GM23248 (cell line): ENCODE data around the gene ZYX. TPM values are rescaled to one million over a fixed set of nuclear protein-coding genes. Genes with fewer than 3 reads are reported as not detected.
"Not testable (repeated sequence)": the region's sequence is repeated elsewhere in the genome, so short reads cannot be mapped to it uniquely, and the experiment has no call there.

ENCODE experiments used
- DNase-seq: peaks from one replicate; pipeline ENCODE4 v3.0.0-alpha.2; 2015
- H2AFZ ChIP-seq: fragments of 200-600 bp; sonication (generic); 2 replicates; pipeline ENCODE4 v1.6.1; 2016; ENCODE audit warnings: antibody characterized with exemption
- H3F3A ChIP-seq: fragments of 200-600 bp; sonication (generic); 2 replicates; pipeline ENCODE4 v1.6.1; 2016; ENCODE audit warnings: mild to moderate bottlenecking, antibody characterized with exemption, mixed run types; ENCODE audit not compliant: insufficient read depth
- H3K27ac ChIP-seq: fragments of 200-600 bp; sonication (generic); 2 replicates; pipeline ENCODE4 v1.5.1; 2016; ENCODE audit warnings: mild to moderate bottlenecking
- H3K27me3 ChIP-seq: fragments of 200-600 bp; sonication (generic); replicated peaks from 2 replicates; pipeline ENCODE4 v1.6.1; 2016; ENCODE audit warnings: mild to moderate bottlenecking; ENCODE audit not compliant: insufficient read depth
- H3K36me3 ChIP-seq: fragments of 200-600 bp; sonication (generic); 2 replicates; pipeline ENCODE4 v1.6.1; 2016; ENCODE audit warnings: low read depth, mild to moderate bottlenecking
- H3K4me1 ChIP-seq: fragments of 200-600 bp; sonication (generic); 2 replicates; pipeline ENCODE4 v1.6.1; 2016; ENCODE audit warnings: mild to moderate bottlenecking; ENCODE audit not compliant: insufficient read depth
- H3K4me2 ChIP-seq: fragments of 200-600 bp; sonication (generic); one replicate; pipeline ENCODE4 v1.6.1; 2016; ENCODE audit warnings: mild to moderate bottlenecking; ENCODE audit not compliant: unreplicated experiment
- H3K4me3 ChIP-seq: fragments of 200-600 bp; sonication (generic); 2 replicates; pipeline ENCODE4 v1.5.1; 2016; ENCODE audit warnings: mild to moderate bottlenecking
- H3K79me2 ChIP-seq: fragments of 200-600 bp; sonication (generic); 2 replicates; pipeline ENCODE4 v1.6.1; 2016; ENCODE audit warnings: mild to moderate bottlenecking; ENCODE audit not compliant: insufficient read depth
- H3K9ac ChIP-seq: fragments of 200-600 bp; sonication (generic); 2 replicates; pipeline ENCODE4 v1.6.1; 2016; ENCODE audit warnings: mild to moderate bottlenecking
- H3K9me2 ChIP-seq: fragments of 200-600 bp; sonication (generic); 2 replicates; pipeline ENCODE4 v1.6.1; 2016; ENCODE audit warnings: mixed run types, mild to moderate bottlenecking, moderate library complexity; ENCODE audit not compliant: insufficient read depth
- H3K9me3 ChIP-seq: fragments of 200-600 bp; sonication (generic); one replicate; pipeline ENCODE4 v1.6.1; 2017; ENCODE audit warnings: low read depth
- H4K20me1 ChIP-seq: fragments of 200-600 bp; sonication (generic); 2 replicates; pipeline ENCODE4 v1.6.0; 2016; ENCODE audit not compliant: insufficient read depth
- EZH2 ChIP-seq: fragments of 200-600 bp; sonication (generic); IDR thresholded peaks from 2 replicates; pipeline ENCODE4 v1.6.1; 2018; ENCODE audit warnings: antibody characterized with exemption, mild to moderate bottlenecking; ENCODE audit not compliant: insufficient read depth, poor library complexity, severe bottlenecking
- EZH2phosphoT487 ChIP-seq: fragments of 200-600 bp; sonication (generic); IDR thresholded peaks from 2 replicates; pipeline ENCODE4 v1.6.1; 2018; ENCODE audit warnings: antibody characterized with exemption, moderate library complexity, mild to moderate bottlenecking, low read depth; ENCODE audit not compliant: insufficient read depth
- WGBS, 2 experiments: methylation state at CpG; one replicate each; pipeline ENCODE4 v1.1.6; 2015 to 2017; ENCODE audit warnings: low lambda C conversion rate in 2 of 2, low coverage in 1 of 2; ENCODE audit errors: missing lambda C conversion rate in 2 of 2; 5-methylcytosine and 5-hydroxymethylcytosine counted together
- in situ Hi-C: fragments of 300-500 bp; cut with MboI; formaldehyde crosslinking; loops from 2 replicates; pipeline ENCODE4 v1.15.0; 2020
- polyA plus RNA-seq: library from polyadenylated mRNA; unstranded; fragments of >200 nt; fragmentation: Nextera tagmentation; extraction: Ambion mirVana; gene quantifications from 2 replicates; pipeline ENCODE4 v1.2.1, GENCODE V29; 2016
- total RNA-seq: library from RNA; depleted of rRNA; stranded (reverse); fragments of >200 nt; shearing (Covaris generic); gene quantifications from 2 replicates; pipeline ENCODE4 v1.2.3, GENCODE V29; 2014

ZYX gene
- total and polyA plus RNA-seq, 2 experiments from 2014 or later, result 148 to 380 TPM

DNA sequence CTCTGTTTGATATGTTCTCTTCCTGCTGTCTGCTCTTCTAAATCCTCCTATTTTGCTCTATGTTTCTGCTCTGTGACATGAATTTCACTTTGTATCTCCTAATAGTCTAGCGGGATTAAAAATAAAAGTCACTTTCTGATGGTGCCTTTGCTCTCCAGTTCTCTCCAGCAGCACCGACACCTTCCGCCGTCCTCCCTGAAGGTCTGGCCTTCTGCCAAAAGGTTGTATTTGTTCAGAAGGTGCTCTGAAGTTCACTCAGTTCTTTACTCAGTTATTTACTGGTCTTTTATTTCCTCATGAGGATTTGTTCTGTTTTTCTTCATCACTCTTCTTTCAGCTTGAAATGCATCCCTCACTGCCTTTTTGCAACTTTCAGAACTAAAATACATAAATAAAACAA, 38.7 kb downstream of the ZYX start:
- Histone ChIP-seq H3K9ac (no peak overlapping the region), H3K4me1 (peaks cover 4% of the 10 kb centered on the region), H3K27me3 (no peaks in the 10 kb centered on the region), H2AFZ (no peak overlapping the region), H3K4me2 (no peak overlapping the region), H3K9me3 (no peaks in the 10 kb centered on the region), H3K4me3 (no peak overlapping the region), H3K79me2 (no peaks in the 10 kb centered on the region), H4K20me1 (no peaks in the 10 kb centered on the region), H3K9me2 (no peaks in the 10 kb centered on the region), H3K27ac (no peak overlapping the region), H3K36me3 (no peaks in the 10 kb centered on the region), H3F3A (peaks cover 4% of the 10 kb centered on the region; the same call in 1 of the 2 replicates)
- TF ChIP-seq EZH2 (no peak), EZH2phosphoT487 (no peak)
- WGBS, 2 experiments, result 94% methylated on average over 4 of the region's 4 CpGs
- in situ Hi-C loops, result no loop called here
- DNase-seq, result no peak

DNA sequence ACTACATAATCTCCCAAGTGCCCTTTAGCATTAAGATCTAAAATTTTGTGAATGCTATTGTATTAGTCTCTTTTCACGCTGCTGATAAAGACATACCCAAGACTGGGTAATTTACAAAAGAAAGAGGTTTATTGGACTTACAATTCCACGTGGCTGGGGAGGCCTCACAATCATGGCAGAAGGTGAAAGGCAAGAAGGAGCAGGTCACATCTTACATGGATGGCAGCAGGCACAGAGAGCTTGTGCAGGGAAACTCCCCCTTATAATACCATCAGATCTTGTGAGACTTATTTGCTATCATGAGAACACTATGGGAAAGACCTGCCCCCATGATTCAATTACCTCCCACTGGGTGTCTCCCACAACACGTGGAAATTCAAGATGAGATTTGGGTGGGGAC, 39.5 kb downstream of the ZYX start:
- H3K4me3 ChIP-seq, H3K36me3 ChIP-seq, H3K4me2 ChIP-seq, H3K4me1 ChIP-seq, H3K27ac ChIP-seq, H3K79me2 ChIP-seq, in situ Hi-C loops, DNase-seq, H2AFZ ChIP-seq, H3K9ac ChIP-seq, H3F3A ChIP-seq, H3K27me3 ChIP-seq, H4K20me1 ChIP-seq, H3K9me3 ChIP-seq, H3K9me2 ChIP-seq: not testable (repeated sequence)
- 57 to 59% methylated on average over 3 of the region's 3 CpGs for WGBS, 2 experiments

DNA sequence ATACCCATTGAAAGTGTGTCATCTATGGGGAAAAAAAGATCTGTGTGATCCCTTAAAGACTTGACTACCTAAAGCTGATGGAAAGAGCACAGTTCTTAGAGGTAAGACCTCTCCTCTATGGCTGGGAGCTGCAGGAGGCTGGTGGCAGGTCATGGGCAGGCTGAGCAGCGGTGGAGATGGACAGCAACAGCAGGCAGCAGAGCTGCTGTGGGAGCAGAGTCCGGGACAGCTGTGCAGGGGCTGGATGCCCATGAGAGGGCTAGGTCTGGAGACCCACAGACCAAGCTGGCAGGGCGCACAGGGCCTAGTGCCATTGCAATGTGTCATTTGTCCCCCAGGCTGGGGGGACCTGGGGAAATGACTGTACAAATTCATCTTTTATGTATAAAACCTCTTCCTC, 40.9 kb downstream of the ZYX start:
- Histone ChIP-seq H3K4me2 (no peak overlapping the region), H2AFZ (no peak overlapping the region), H3K9ac (no peak overlapping the region), H3K27me3 (no peaks in the 10 kb centered on the region), H3K4me1 (peaks cover 4% of the 10 kb centered on the region), H4K20me1 (no peaks in the 10 kb centered on the region), H3K9me2 (no peaks in the 10 kb centered on the region), H3K9me3 (no peaks in the 10 kb centered on the region), H3F3A (0 out of 2 replicates have a peak, but pooled peaks cover 4% of the 10 kb centered on the region), H3K36me3 (no peaks in the 10 kb centered on the region), H3K4me3 (no peak overlapping the region), H3K27ac (no peak overlapping the region), H3K79me2 (no peaks in the 10 kb centered on the region)
- in situ Hi-C loops, result no loop called here
- TF ChIP-seq EZH2phosphoT487, result no peak
- TF ChIP-seq EZH2, result no peak
- no peak for DNase-seq
- 88 to 94% methylated on average over 3 of the region's 3 CpGs for WGBS, 2 experiments

DNA sequence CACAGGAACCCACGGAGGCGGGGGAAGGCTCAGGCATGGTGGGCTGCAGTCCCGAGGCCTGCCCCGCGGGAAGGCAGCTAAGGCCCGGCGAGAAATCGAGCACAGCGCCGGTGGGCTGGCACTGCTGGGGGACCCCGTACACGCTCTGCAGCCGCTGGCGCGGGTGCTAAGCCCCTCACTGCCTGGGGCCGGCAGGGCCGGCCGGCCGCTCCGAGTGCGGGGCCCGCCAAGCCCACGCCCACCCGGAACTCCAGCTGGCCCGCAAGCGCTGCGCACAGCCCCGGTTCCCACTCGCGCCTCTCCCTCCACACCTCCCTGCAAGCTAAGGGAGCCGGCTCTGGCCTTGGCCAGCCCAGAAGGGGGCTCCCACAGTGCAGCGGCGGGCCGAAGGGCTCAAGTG, 43.3 kb downstream of the ZYX start:
- H3K79me2 ChIP-seq, H3K9me2 ChIP-seq, H3K9me3 ChIP-seq, in situ Hi-C loops, H3K4me3 ChIP-seq, H3K36me3 ChIP-seq, H3K27ac ChIP-seq, H3K4me2 ChIP-seq, H4K20me1 ChIP-seq, H3K27me3 ChIP-seq, H3K9ac ChIP-seq, H3F3A ChIP-seq, H3K4me1 ChIP-seq, H2AFZ ChIP-seq, DNase-seq: not testable (repeated sequence)
- 93 to 100% methylated on average over 5 to 27 of the region's 34 CpGs for WGBS, 2 experiments

DNA sequence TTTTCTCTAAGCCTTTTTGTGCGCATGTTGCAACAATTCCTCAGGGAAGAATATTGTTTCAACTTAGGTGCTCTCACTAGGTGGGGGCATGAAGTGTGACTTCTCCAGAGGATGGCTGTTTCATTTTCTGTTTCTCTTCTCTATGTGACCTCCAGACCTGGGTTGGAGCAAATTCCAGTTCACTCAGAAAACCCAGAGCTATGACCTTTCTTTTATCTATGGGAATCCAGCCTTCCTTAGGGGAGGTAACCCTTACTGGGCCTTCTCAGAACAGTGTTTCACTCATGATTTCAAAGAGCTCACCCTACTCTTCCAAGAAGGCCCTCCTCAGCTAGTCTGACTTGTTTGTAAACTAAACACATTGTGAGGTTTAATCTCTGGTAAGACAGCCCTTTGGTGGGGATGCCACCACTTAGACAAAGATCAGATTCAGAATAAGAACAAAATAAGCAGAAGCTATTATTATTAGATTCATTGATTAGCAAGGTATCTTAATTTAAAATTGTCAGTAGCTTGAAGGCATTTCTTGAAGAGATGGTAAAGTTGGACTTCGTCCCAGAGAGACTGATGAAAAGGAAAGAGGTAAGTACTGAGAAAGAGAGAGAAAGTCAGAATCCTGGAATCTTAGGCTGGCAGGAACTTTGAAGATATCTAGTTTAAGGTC, 45.5 kb downstream of the ZYX start:
- no peak overlapping the region for H3K27ac ChIP-seq
- H3K4me1 ChIP-seq, result peaks cover 16% of the 10 kb centered on the region
- DNase-seq, result no peak
- no peaks in the 10 kb centered on the region for H3K9me3 ChIP-seq
- H3K9me2 ChIP-seq, result 0 out of 2 replicates have a peak, but pooled peaks cover 3% of the 10 kb centered on the region
- H3F3A ChIP-seq, result peaks cover 14% of the 10 kb centered on the region
- no peak overlapping the region for H3K9ac ChIP-seq
- no peak overlapping the region for H3K4me3 ChIP-seq
- in situ Hi-C loops, result no loop called here
- H3K27me3 ChIP-seq, result no peaks in the 10 kb centered on the region
- H3K4me2 ChIP-seq, result no peak overlapping the region
- no peaks in the 10 kb centered on the region for H4K20me1 ChIP-seq
- H3K36me3 ChIP-seq, result no peaks in the 10 kb centered on the region
- peak overlapping the region; percentile 47; the same call in 1 of the 2 replicates for H2AFZ ChIP-seq
- WGBS, 2 experiments, result 97 to 100% methylated on average over 2 of the region's 2 CpGs
- TF ChIP-seq EZH2phosphoT487 (no peak), EZH2 (no peak)
- no peaks in the 10 kb centered on the region for H3K79me2 ChIP-seq
